ENCODE results near the gene NR4A3.
"Not testable (repeated sequence)": the region's sequence is repeated elsewhere in the genome, so short reads cannot be mapped to it uniquely, and the experiment has no call there.

GRCh38 chr9:99782349-99782748, 39.3 kb upstream of the NR4A3 start:
- not testable (repeated sequence) for TF ChIP-seq PHB2 (IDR thresholded peaks at IDR 0.05; ENCODE audit: low read depth); ARHGAP35 (IDR thresholded peaks at IDR 0.05; ENCODE audit: partially characterized antibody); ATF2 (CRISPR knock-in tag; IDR thresholded peaks at IDR 0.05); MAFK (IDR thresholded peaks at IDR 0.05; ENCODE audit: low read length); YBX1 (IDR thresholded peaks at IDR 0.05); TCF7L2 (IDR thresholded peaks at IDR 0.05; ENCODE audit: low read depth, low read length); CTCF (IDR thresholded peaks at IDR 0.05 in 2 of 3, conservative IDR thresholded peaks at IDR 0.05 in 1 of 3; ENCODE audit: insufficient read depth in 2 of 3, low read depth in 1 of 3, low read length in 3 of 3); MAX (CRISPR knock-in tag; IDR thresholded peaks at IDR 0.05); GMEB1 (CRISPR knock-in tag; IDR thresholded peaks at IDR 0.05); ZFPM2 (CRISPR knock-in tag; IDR thresholded peaks at IDR 0.05); TAF1 (IDR thresholded peaks at IDR 0.05; ENCODE audit: control insufficient read depth, extremely low read depth, insufficient read depth, low read length, severe bottlenecking); POLR2A (conservative IDR thresholded peaks at IDR 0.05); TCF7 (IDR thresholded peaks at IDR 0.05; ENCODE audit: borderline replicate concordance)
